HG03439 (cell line): ENCODE measurements around the gene CMTM8.
"Not testable (repeated sequence)": the region's sequence is repeated elsewhere in the genome, so short reads cannot be mapped to it uniquely, and the experiment has no call there.

Source experiments
- ATAC-seq: cut with Tn5 transposase; IDR thresholded peaks from one replicate; pipeline ENCODE4 v1.9.1; 2021; ENCODE audit warnings: mild to moderate bottlenecking, moderate library complexity; ENCODE audit not compliant: unreplicated experiment

The CMTM8 gene

GRCh38 chr3:32228743-32229142 lies 9.7 kb upstream of the CMTM8 start:
- ATAC-seq: not testable (repeated sequence)

- ATAC-seq: no peak
Measured at GRCh38 chr3:32229565-32229964, 8.9 kb upstream of the CMTM8 start.

GRCh38 chr3:32236377-32236776 lies 2.1 kb upstream of the CMTM8 start:
- ATAC-seq: no peak

- no peak for ATAC-seq
Measured at GRCh38 chr3:32237670-32238452, 619 bp upstream of the CMTM8 start.

GRCh38 chr3:32239307-32240158 lies 1.1 kb downstream of the CMTM8 start:
- no peak for ATAC-seq

GRCh38 chr3:32240159-32240545 lies 1.7 kb downstream of the CMTM8 start:
- no peak for ATAC-seq

- ATAC-seq: no peak
Measured at GRCh38 chr3:32241100-32241499, 2.6 kb downstream of the CMTM8 start.

GRCh38 chr3:32243519-32243918 lies 5.0 kb downstream of the CMTM8 start:
- ATAC-seq: no peak

GRCh38 chr3:32245200-32245599 lies 6.7 kb downstream of the CMTM8 start:
- no peak for ATAC-seq

GRCh38 chr3:32246079-32246675 lies 7.7 kb downstream of the CMTM8 start:
- ATAC-seq: no peak

GRCh38 chr3:32249184-32249782 lies 10.8 kb downstream of the CMTM8 start:
- no peak for ATAC-seq

- ATAC-seq: no peak
Measured at GRCh38 chr3:32254268-32254667, 15.8 kb downstream of the CMTM8 start.

- ATAC-seq: no peak
Measured at GRCh38 chr3:32255345-32255744, 16.9 kb downstream of the CMTM8 start.

GRCh38 chr3:32256206-32256605 lies 17.7 kb downstream of the CMTM8 start:
- ATAC-seq: no peak

GRCh38 chr3:32257042-32257441 lies 18.6 kb downstream of the CMTM8 start:
- no peak for ATAC-seq

- ATAC-seq: no peak
Measured at GRCh38 chr3:32257641-32258438, 19.4 kb downstream of the CMTM8 start.

- no peak for ATAC-seq
Measured at GRCh38 chr3:32258869-32259268, 20.4 kb downstream of the CMTM8 start.

- no peak for ATAC-seq
Measured at GRCh38 chr3:32261545-32261944, 23.1 kb downstream of the CMTM8 start.

GRCh38 chr3:32262201-32262600 lies 23.7 kb downstream of the CMTM8 start:
- no peak for ATAC-seq

- ATAC-seq: no peak
Measured at GRCh38 chr3:32274306-32274705, 35.8 kb downstream of the CMTM8 start.

- ATAC-seq: no peak
Measured at GRCh38 chr3:32275506-32275905, 37.0 kb downstream of the CMTM8 start.
